RWPE2 (cell line): ENCODE measurements around the gene NIN.

Experiments
- ATAC-seq: fragments of 200-7000 bp; cut with Tn5 transposase; 3 replicates; pipeline ENCODE4 v1.9.1; 2021; ENCODE audit warnings: low read depth
- DNase-seq: peaks from one replicate; pipeline ENCODE4 v3.0.0-alpha.2; 2020; ENCODE audit warnings: low spot score
- H3K27ac ChIP-seq: fragments of 450-650 bp; 2 replicates; pipeline ENCODE4 v1.5.1; 2017; ENCODE audit warnings: mild to moderate bottlenecking; ENCODE audit not compliant: poor library complexity, severe bottlenecking
- H3K27me3 ChIP-seq: fragments of 250-450 bp; sonication (Bioruptor Pico); 2 replicates; pipeline ENCODE4 v1.5.1; 2021; ENCODE audit warnings: mild to moderate bottlenecking, moderate library complexity; ENCODE audit not compliant: insufficient read depth, poor library complexity, severe bottlenecking
- H3K36me3 ChIP-seq: fragments of 250-450 bp; sonication (Bioruptor Pico); 2 replicates; pipeline ENCODE4 v1.5.1; 2020; ENCODE audit warnings: low read depth, mild to moderate bottlenecking, moderate library complexity
- H3K4me1 ChIP-seq: fragments of 250-450 bp; sonication (Bioruptor Pico); 2 replicates; pipeline ENCODE4 v1.5.1; 2021; ENCODE audit warnings: mild to moderate bottlenecking, moderate library complexity; ENCODE audit not compliant: insufficient read depth, poor library complexity, severe bottlenecking
- H3K4me3 ChIP-seq: fragments of 250-450 bp; sonication (Bioruptor Pico); 2 replicates; pipeline ENCODE4 v1.5.1; 2021; ENCODE audit warnings: mild to moderate bottlenecking, moderate library complexity; ENCODE audit not compliant: severe bottlenecking
- H3K9me3 ChIP-seq: fragments of 250-450 bp; sonication (Bioruptor Pico); 2 replicates; pipeline ENCODE4 v1.5.1; 2021; ENCODE audit warnings: mild to moderate bottlenecking, moderate library complexity; ENCODE audit not compliant: severe bottlenecking
- CTCF ChIP-seq: fragments of 450-650 bp; IDR thresholded peaks from one replicate; pipeline ENCODE4 v1.5.1; 2017; ENCODE audit warnings: mild to moderate bottlenecking, moderate library complexity; ENCODE audit not compliant: poor library complexity, severe bottlenecking

Gene NIN

GRCh38 chr14:50719911-50720759 is 110.8 kb downstream of the NIN start:
- no peak for DNase-seq
- Histone ChIP-seq H3K4me1 (peaks cover 9% of the 10 kb centered on the region), H3K27ac (no peak overlapping the region), H3K9me3 (no peaks in the 10 kb centered on the region), H3K4me3 (no peak overlapping the region), H3K27me3 (no peaks in the 10 kb centered on the region), H3K36me3 (peaks cover 22% of the 10 kb centered on the region)
- no peak for TF ChIP-seq CTCF
- ATAC-seq, result peak; percentile 77

- ATAC-seq, result no peak
- Histone ChIP-seq H3K27ac (no peak overlapping the region), H3K9me3 (no peaks in the 10 kb centered on the region), H3K27me3 (no peaks in the 10 kb centered on the region), H3K4me3 (no peak overlapping the region), H3K4me1 (peaks cover 9% of the 10 kb centered on the region), H3K36me3 (peaks cover 18% of the 10 kb centered on the region)
- no peak for DNase-seq
- TF ChIP-seq CTCF, result no peak
These were observed 112.0 kb downstream of the NIN start for GRCh38 chr14:50718949-50719348.

- Histone ChIP-seq H3K27me3 (no peaks in the 10 kb centered on the region), H3K36me3 (peaks cover 9% of the 10 kb centered on the region; the same call in 1 of the 2 replicates), H3K27ac (no peak overlapping the region), H3K9me3 (no peaks in the 10 kb centered on the region), H3K4me1 (peaks cover 9% of the 10 kb centered on the region), H3K4me3 (no peak overlapping the region)
- TF ChIP-seq CTCF, result no peak
- DNase-seq (no peak), ATAC-seq (no peak)
These were observed 113.2 kb downstream of the NIN start for GRCh38 chr14:50717811-50718210.

GRCh38 chr14:50714450-50715073 is 116.4 kb downstream of the NIN start:
- ATAC-seq, result peak; percentile 64; the same call in 1 of the 3 replicates
- no peak for DNase-seq
- H3K9me3 ChIP-seq, result no peaks in the 10 kb centered on the region
- H3K4me3 ChIP-seq, result no peak overlapping the region
- peak; percentile 67 for TF ChIP-seq CTCF
- H3K27me3 ChIP-seq, result no peaks in the 10 kb centered on the region
- no peaks in the 10 kb centered on the region for H3K36me3 ChIP-seq
- no peaks in the 10 kb centered on the region for H3K4me1 ChIP-seq
- H3K27ac ChIP-seq, result no peak overlapping the region

- TF ChIP-seq CTCF, result no peak
- no peaks in the 10 kb centered on the region for H3K9me3 ChIP-seq
- no peaks in the 10 kb centered on the region for H3K27me3 ChIP-seq
- no peak overlapping the region for H3K4me3 ChIP-seq
- DNase-seq (no peak), ATAC-seq (no peak)
- H3K4me1 ChIP-seq, result no peaks in the 10 kb centered on the region
- no peak overlapping the region for H3K27ac ChIP-seq
- no peaks in the 10 kb centered on the region for H3K36me3 ChIP-seq
These were observed 119.9 kb downstream of the NIN start for GRCh38 chr14:50711043-50711442.
